GM23248 (cell line): ENCODE results near the gene CYP11A1.

ENCODE experiments used
- EZH2 ChIP-seq: fragments of 200-600 bp; sonication (generic); IDR thresholded peaks from 2 replicates; pipeline ENCODE4 v1.6.1; 2018; ENCODE audit warnings: antibody characterized with exemption, mild to moderate bottlenecking; ENCODE audit not compliant: insufficient read depth, poor library complexity, severe bottlenecking
- EZH2phosphoT487 ChIP-seq: fragments of 200-600 bp; sonication (generic); IDR thresholded peaks from 2 replicates; pipeline ENCODE4 v1.6.1; 2018; ENCODE audit warnings: antibody characterized with exemption, moderate library complexity, mild to moderate bottlenecking, low read depth; ENCODE audit not compliant: insufficient read depth

GRCh38 chr15:74350295-74351275 lies 16.9 kb downstream of the CYP11A1 start:
- TF ChIP-seq EZH2phosphoT487 (no peak), EZH2 (no peak)
